Measurements from ENCODE around the gene KRTAP3-2. TPM values are rescaled to one million over a fixed set of nuclear protein-coding genes. Genes with fewer than 3 reads are reported as not detected.
"Not testable (repeated sequence)": the region's sequence is repeated elsewhere in the genome, so short reads cannot be mapped to it uniquely, and the experiment has no call there.

KRTAP3-2 gene
- total RNA-seq, 1 experiment from 2014 or later = not detected

- ATAC-seq = no peak
- Histone ChIP-seq H3K36me3 (ENCODE audit: control insufficient read depth, insufficient read depth, low read length) (no peaks in the 10 kb centered on the region), H3K4me1 (ENCODE audit: control insufficient read depth, insufficient read depth, low read length) (no peaks in the 10 kb centered on the region), H3K27ac (ENCODE audit: low read length) (no peak overlapping the region), H3K4me3 (ENCODE audit: low read depth in 2 of 2, low read length in 2 of 2) (no peak overlapping the region), H3K27me3 (ENCODE audit: control insufficient read depth, insufficient read depth, low read length) (no peaks in the 10 kb centered on the region), H3K9me3 (ENCODE audit: control insufficient read depth, insufficient read depth, low read depth, low read length) (no peaks in the 10 kb centered on the region)
- no TSS peak for BruUV-seq (replicated peaks)
- intact Hi-C loops (cut with micrococcal nuclease; ENCODE audit: unreplicated experiment) = no loop called here
- DNase-seq (ENCODE audit: low read depth, low spot score) = no peak
- POLR2A ChIA-PET = no interaction called here
- TF ChIP-seq CTCF (IDR thresholded peaks at IDR 0.05) (no peak), REST (IDR thresholded peaks at IDR 0.05; ENCODE audit: insufficient read depth in 1 of 2, low read depth in 2 of 2, low read length in 1 of 2) (no peak), POLR2AphosphoS5 (IDR thresholded peaks at IDR 0.05; ENCODE audit: low read depth, low read length) (no peak), SIN3A (IDR thresholded peaks at IDR 0.05; ENCODE audit: borderline replicate concordance, insufficient read depth, low read depth, low read length) (no peak), TCF7L2 (IDR thresholded peaks at IDR 0.05; ENCODE audit: low read depth, low read length) (no peak)
- CTCF ChIA-PET = no interaction called here
- in situ Hi-C loops (cut with HindIII; ENCODE audit: low pct_unique_long_range_greater_than_20kb, low sequenced_read_pairs) = no loop called here
Observed at GRCh38 chr17:41037853-41038350, 38.2 kb upstream of the KRTAP3-2 start.

- CTCF ChIA-PET; BruUV-seq (replicated peaks); ATAC-seq: not testable (repeated sequence)
Observed at GRCh38 chr17:41034346-41034935, 34.7 kb upstream of the KRTAP3-2 start, which contains the start of gene KRTAP1-3. Gene KRTAP1-3 (minus strand): TSS chr17:41034874. CDS start chr17:41034821, 53 bp downstream.

GRCh38 chr17:41029633-41030245 is 30.0 kb upstream of the KRTAP3-2 start, which contains the start of gene KRTAP1-4:
Gene KRTAP1-4 (minus strand): TSS chr17:41030195. CDS start chr17:41030078, 117 bp downstream.
- DNase-seq (ENCODE audit: low read depth, low spot score) (no peak), ATAC-seq (no peak)
- Histone ChIP-seq H3K27ac (ENCODE audit: low read length) (no peak within 1 kb of the TSS), H3K9me3 (ENCODE audit: control insufficient read depth, insufficient read depth, low read depth, low read length) (no peaks in the 10 kb centered on the region), H3K36me3 (ENCODE audit: control insufficient read depth, insufficient read depth, low read length) (no peaks in the 10 kb centered on the region), H3K4me3 (ENCODE audit: low read depth in 2 of 2, low read length in 2 of 2) (no peak within 1 kb of the TSS), H3K4me1 (ENCODE audit: control insufficient read depth, insufficient read depth, low read length) (no peaks in the 10 kb centered on the region), H3K27me3 (ENCODE audit: control insufficient read depth, insufficient read depth, low read length) (peaks cover 6% of the 10 kb centered on the region; the same call in 1 of the 2 replicates)
- ChIA-PET POLR2A (interaction anchor here (0.5 kb wide), 1 partner anchor 50 kb away, joined by 4 read pairs; no protein-coding TSS in a partner anchor), CTCF (interaction anchor here (0.5 kb wide), 1 partner anchor 59 kb away, joined by 4 read pairs; no protein-coding TSS in a partner anchor)
- TF ChIP-seq POLR2AphosphoS5 (IDR thresholded peaks at IDR 0.05; ENCODE audit: low read depth, low read length) = no peak
- no peak for TF ChIP-seq SIN3A (IDR thresholded peaks at IDR 0.05; ENCODE audit: borderline replicate concordance, insufficient read depth, low read depth, low read length)
- no peak for TF ChIP-seq REST (IDR thresholded peaks at IDR 0.05; ENCODE audit: insufficient read depth in 1 of 2, low read depth in 2 of 2, low read length in 1 of 2)
- no peak for TF ChIP-seq CTCF (IDR thresholded peaks at IDR 0.05)
- TF ChIP-seq TCF7L2 (IDR thresholded peaks at IDR 0.05; ENCODE audit: low read depth, low read length) = no peak
- in situ Hi-C loops (cut with HindIII; ENCODE audit: low pct_unique_long_range_greater_than_20kb, low sequenced_read_pairs) = no loop called here
- BruUV-seq (replicated peaks) = no TSS peak
- intact Hi-C loops (cut with micrococcal nuclease; ENCODE audit: unreplicated experiment) = no loop called here

More at GRCh38 chr17:41034346-41034935, 34.7 kb upstream of the KRTAP3-2 start, which contains the start of gene KRTAP1-3:
- DNase-seq (ENCODE audit: low read depth, low spot score); H3K4me3 ChIP-seq (ENCODE audit: low read depth in 2 of 2, low read length in 2 of 2); H3K27me3 ChIP-seq (ENCODE audit: control insufficient read depth, insufficient read depth, low read length); H3K4me1 ChIP-seq (ENCODE audit: control insufficient read depth, insufficient read depth, low read length); in situ Hi-C loops (cut with HindIII; ENCODE audit: low pct_unique_long_range_greater_than_20kb, low sequenced_read_pairs); H3K36me3 ChIP-seq (ENCODE audit: control insufficient read depth, insufficient read depth, low read length); H3K9me3 ChIP-seq (ENCODE audit: control insufficient read depth, insufficient read depth, low read depth, low read length); H3K27ac ChIP-seq (ENCODE audit: low read length); POLR2A ChIA-PET; intact Hi-C loops (cut with micrococcal nuclease; ENCODE audit: unreplicated experiment): not testable (repeated sequence)
